HEK293T (cell line): ENCODE results near the gene SLC5A2.

Experiments used
- ARNT ChIP-seq: fragments of 450-650 bp; IDR thresholded peaks from 2 replicates; pipeline ENCODE4 v1.6.1; 2017; ENCODE audit warnings: mild to moderate bottlenecking
- FOXA1 ChIP-seq: fragments of 450-650 bp; IDR thresholded peaks from 2 replicates; pipeline ENCODE4 v1.6.1; 2016; ENCODE audit warnings: mild to moderate bottlenecking
- FOXK2 ChIP-seq: fragments of 450-650 bp; IDR thresholded peaks from 2 replicates; pipeline ENCODE4 v1.6.1; 2016; ENCODE audit warnings: mild to moderate bottlenecking
- FOXM1 ChIP-seq: fragments of 450-650 bp; IDR thresholded peaks from 2 replicates; pipeline ENCODE4 v1.6.1; 2017; ENCODE audit warnings: mild to moderate bottlenecking, borderline replicate concordance
- NFRKB ChIP-seq: fragments of 450-650 bp; IDR thresholded peaks from 2 replicates; pipeline ENCODE4 v1.6.1; 2016; ENCODE audit warnings: mild to moderate bottlenecking, moderate library complexity
- SP1 ChIP-seq: fragments of 450-650 bp; IDR thresholded peaks from 2 replicates; pipeline ENCODE4 v1.6.1; 2017

DNA sequence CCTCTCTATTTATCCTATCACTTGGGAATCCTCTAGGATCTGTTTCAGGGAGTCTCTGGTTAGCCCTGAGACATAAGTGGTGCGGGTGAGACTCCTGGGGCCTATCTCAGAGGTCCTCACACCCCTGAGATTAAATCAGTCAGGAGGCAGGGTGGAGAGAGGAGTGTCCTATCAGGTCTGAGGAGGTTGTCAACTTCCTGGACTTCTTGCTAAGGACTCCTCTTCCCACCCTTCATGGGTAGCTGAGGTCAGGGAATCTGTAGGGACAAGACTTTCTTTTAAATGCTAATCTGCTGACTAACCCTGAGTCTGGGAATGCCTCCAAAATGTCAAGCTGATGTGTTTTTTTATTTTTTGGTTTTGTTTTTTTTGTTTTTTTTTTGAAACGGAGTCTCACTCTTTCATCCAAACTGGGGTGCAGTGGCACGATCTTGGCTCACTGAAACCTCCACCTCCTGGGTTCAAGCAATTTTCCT is 30.3 kb upstream of the SLC5A2 start:
- no peak for TF ChIP-seq FOXA1
- TF ChIP-seq FOXM1 = no peak
- TF ChIP-seq NFRKB = no peak
- no peak for TF ChIP-seq FOXK2
- no peak for TF ChIP-seq ARNT
- no peak for TF ChIP-seq SP1
